HG03558 (cell line): ENCODE measurements around the gene AAGAB.
"Not testable (repeated sequence)": the region's sequence is repeated elsewhere in the genome, so short reads cannot be mapped to it uniquely, and the experiment has no call there.

Experiments used
- ATAC-seq: cut with Tn5 transposase; IDR thresholded peaks from one replicate; pipeline ENCODE4 v1.9.1; 2021; ENCODE audit warnings: moderate number of reproducible peaks; ENCODE audit not compliant: unreplicated experiment; ENCODE audit errors: extremely low read depth

AAGAB gene

GRCh38 chr15:67254238-67255175 is at the start of gene AAGAB, which contains the start of gene IQCH:
Gene AAGAB, minus strand, starts transcription at chr15:67254661. Its CDS starts 30 bp downstream, at chr15:67254631.
Gene IQCH, plus strand, starts transcription at chr15:67254786. Its CDS starts 111 bp downstream, at chr15:67254897.
- peak; percentile 82 for ATAC-seq

GRCh38 chr15:67303490-67304363 is 49.3 kb upstream of the AAGAB start:
- no peak for ATAC-seq

GRCh38 chr15:67300266-67301025 is 46.0 kb upstream of the AAGAB start:
- no peak for ATAC-seq

GRCh38 chr15:67296684-67297083 is 42.2 kb upstream of the AAGAB start:
- no peak for ATAC-seq

- no peak for ATAC-seq
Measured at GRCh38 chr15:67296188-67296587, 41.7 kb upstream of the AAGAB start.

- no peak for ATAC-seq
Measured at GRCh38 chr15:67290319-67290718, 35.9 kb upstream of the AAGAB start.

- not testable (repeated sequence) for ATAC-seq
Measured at GRCh38 chr15:67286400-67286799, 31.9 kb upstream of the AAGAB start.

GRCh38 chr15:67285625-67286024 is 31.2 kb upstream of the AAGAB start:
- not testable (repeated sequence) for ATAC-seq

GRCh38 chr15:67281714-67282113 is 27.3 kb upstream of the AAGAB start:
- no peak for ATAC-seq

- no peak for ATAC-seq
Measured at GRCh38 chr15:67280217-67280616, 25.8 kb upstream of the AAGAB start.

- no peak for ATAC-seq
Measured at GRCh38 chr15:67276666-67277065, 22.2 kb upstream of the AAGAB start.

GRCh38 chr15:67274236-67274635 is 19.8 kb upstream of the AAGAB start:
- no peak for ATAC-seq

- ATAC-seq = no peak
Measured at GRCh38 chr15:67267951-67268941, 13.8 kb upstream of the AAGAB start.

- ATAC-seq = no peak
Measured at GRCh38 chr15:67267440-67267839, 13.0 kb upstream of the AAGAB start.

GRCh38 chr15:67266870-67267269 is 12.4 kb upstream of the AAGAB start:
- ATAC-seq = no peak

GRCh38 chr15:67259806-67260205 is 5.3 kb upstream of the AAGAB start:
- no peak for ATAC-seq

- ATAC-seq = no peak
Measured at GRCh38 chr15:67259379-67259778, 4.9 kb upstream of the AAGAB start.

- not testable (repeated sequence) for ATAC-seq
Measured at GRCh38 chr15:67258412-67258811, 4.0 kb upstream of the AAGAB start.

- no peak for ATAC-seq
Measured at GRCh38 chr15:67256051-67256450, 1.6 kb upstream of the AAGAB start.
